Measurements from ENCODE around the gene PAPPA.

DNA sequence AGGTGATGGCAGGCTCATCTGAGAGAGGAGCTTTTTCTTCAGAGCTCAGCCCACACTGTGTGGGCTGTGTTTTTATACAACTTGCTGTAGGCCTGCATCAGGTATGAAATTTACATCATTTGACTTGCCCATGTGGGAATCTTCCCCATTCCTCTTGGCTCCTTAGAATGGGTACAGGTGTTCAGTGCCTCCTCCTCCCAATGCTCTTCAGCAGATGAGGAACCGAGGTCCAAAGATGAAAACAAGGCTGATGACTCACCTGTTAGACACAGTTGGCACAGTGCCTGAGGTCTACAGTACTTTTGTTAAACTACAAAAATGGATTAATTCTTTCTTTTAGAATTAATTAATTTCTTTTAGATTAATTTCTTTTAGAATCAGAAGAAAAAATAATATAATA, 20.8 kb downstream of the PAPPA start:
- TF ChIP-seq MAX (IDR thresholded peaks at IDR 0.05; ENCODE audit: low read depth, low read length) = no peak
- no peak for TF ChIP-seq CTCF (IDR thresholded peaks at IDR 0.05; ENCODE audit: low read depth, low read length)
- TF ChIP-seq MYC (IDR thresholded peaks at IDR 0.05; ENCODE audit: low read depth, low read length) = no peak
